ENCODE measurements around the gene RCOR1.

The RCOR1 gene

DNA sequence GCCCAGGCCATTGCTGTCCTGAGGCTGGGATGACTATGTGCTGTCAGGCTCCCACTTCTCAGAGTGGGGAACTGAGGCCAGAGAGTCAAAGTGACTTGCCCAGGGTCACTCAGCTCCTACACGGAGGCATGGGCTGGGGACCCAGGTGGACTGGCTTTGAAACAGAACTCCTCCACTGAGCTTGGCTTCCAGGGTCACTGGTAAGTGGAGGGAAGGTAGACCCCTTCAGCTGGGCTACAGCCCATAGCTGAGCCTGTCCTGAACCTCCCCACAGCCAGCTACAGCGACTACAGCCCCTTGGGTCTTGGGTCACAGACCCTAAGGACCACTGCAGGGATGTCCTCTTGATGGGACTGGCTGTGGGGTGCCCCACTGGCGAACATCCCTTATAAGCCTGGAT, 144.5 kb downstream of the RCOR1 start:
- DNase-seq (ENCODE audit: low spot score), result no peak
- ChIA-PET CTCF (no interaction called here), POLR2A (ENCODE audit: low non-redundant PET) (no interaction called here)
- TF ChIP-seq, protein P1, sequence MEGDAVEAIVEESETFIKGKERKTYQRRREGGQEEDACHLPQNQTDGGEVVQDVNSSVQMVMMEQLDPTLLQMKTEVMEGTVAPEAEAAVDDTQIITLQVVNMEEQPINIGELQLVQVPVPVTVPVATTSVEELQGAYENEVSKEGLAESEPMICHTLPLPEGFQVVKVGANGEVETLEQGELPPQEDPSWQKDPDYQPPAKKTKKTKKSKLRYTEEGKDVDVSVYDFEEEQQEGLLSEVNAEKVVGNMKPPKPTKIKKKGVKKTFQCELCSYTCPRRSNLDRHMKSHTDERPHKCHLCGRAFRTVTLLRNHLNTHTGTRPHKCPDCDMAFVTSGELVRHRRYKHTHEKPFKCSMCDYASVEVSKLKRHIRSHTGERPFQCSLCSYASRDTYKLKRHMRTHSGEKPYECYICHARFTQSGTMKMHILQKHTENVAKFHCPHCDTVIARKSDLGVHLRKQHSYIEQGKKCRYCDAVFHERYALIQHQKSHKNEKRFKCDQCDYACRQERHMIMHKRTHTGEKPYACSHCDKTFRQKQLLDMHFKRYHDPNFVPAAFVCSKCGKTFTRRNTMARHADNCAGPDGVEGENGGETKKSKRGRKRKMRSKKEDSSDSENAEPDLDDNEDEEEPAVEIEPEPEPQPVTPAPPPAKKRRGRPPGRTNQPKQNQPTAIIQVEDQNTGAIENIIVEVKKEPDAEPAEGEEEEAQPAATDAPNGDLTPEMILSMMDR (conservative IDR thresholded peaks at IDR 0.05; ENCODE audit: low read depth), result no peak
- H3K27ac ChIP-seq, result no peak overlapping the region

GRCh38 chr14:102737402-102738372, 145.2 kb downstream of the RCOR1 start:
- peak overlapping the region; percentile 13 for H3K27ac ChIP-seq
- TF ChIP-seq, protein P1 (conservative IDR thresholded peaks at IDR 0.05; ENCODE audit: low read depth), result no peak
- ChIA-PET POLR2A (ENCODE audit: low non-redundant PET) (no interaction called here), CTCF (no interaction called here)
- DNase-seq (ENCODE audit: low spot score), result no peak

DNA sequence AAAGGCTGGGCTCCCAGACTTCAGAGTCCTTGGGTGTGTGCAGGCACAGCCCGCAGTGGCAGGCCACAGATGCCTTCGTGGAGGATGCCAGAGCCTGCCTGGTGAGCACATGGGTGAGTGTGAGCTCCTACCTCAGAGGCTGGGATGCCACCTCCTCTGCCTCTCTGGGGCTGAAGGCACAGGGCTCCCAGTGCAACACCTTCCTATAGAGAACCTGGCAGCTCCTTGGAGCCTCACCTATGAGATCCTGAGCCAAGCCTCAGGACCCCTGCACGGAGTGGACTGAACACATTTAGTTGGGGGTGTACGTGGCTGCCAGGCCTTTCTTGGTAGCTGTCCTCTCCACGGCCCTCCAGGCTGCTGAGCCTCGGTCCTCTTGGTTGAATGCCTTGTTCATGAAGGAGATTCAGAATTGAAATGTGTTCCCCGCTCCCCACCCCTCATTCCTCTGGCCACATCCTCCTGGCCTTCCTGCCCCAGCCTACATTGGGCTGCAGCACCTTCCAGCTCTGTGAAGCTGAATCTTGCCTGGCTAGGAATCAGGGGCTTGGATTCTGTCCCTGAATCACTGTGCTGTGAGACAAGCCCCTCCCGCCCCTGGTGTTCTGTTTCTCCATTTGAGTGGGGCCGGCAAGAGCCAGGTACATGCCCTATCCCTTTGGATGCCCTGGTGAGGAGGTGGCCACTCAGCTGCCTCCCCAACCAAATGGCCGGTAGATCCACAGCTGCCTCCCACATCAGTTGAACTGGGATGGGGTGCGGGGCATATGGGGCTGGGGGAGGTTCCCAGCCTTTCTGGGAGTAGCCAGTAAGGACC, 146.1 kb downstream of the RCOR1 start:
- ChIA-PET CTCF (interaction anchor here (0.6 kb wide), 1 partner anchor 368 kb away, joined by 5 read pairs; no protein-coding TSS in a partner anchor), POLR2A (ENCODE audit: low non-redundant PET) (no interaction called here)
- peak overlapping the region; percentile 13 for H3K27ac ChIP-seq
- DNase-seq (ENCODE audit: low spot score), result no peak
- TF ChIP-seq, protein P1 (conservative IDR thresholded peaks at IDR 0.05; ENCODE audit: low read depth), result no peak

DNA sequence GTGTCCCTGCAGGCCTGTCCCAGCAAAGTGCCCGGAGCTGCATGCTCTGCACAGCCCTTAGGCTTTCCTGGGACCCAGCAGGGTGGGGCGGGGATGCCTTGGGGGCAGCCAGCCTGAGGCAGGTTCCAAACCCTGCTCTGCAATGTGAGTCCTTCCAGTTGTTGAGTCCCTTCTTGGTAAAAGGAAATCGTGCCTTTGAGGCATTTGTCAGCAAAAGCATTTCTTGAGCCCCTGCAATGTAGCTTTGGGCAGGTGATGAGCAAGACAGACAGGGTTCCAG, 146.7 kb downstream of the RCOR1 start:
- peak overlapping the region; percentile 13 for H3K27ac ChIP-seq
- CTCF ChIA-PET, result interaction anchor here (0.6 kb wide), 1 partner anchor 367 kb away, joined by 5 read pairs; no protein-coding TSS in a partner anchor

DNA sequence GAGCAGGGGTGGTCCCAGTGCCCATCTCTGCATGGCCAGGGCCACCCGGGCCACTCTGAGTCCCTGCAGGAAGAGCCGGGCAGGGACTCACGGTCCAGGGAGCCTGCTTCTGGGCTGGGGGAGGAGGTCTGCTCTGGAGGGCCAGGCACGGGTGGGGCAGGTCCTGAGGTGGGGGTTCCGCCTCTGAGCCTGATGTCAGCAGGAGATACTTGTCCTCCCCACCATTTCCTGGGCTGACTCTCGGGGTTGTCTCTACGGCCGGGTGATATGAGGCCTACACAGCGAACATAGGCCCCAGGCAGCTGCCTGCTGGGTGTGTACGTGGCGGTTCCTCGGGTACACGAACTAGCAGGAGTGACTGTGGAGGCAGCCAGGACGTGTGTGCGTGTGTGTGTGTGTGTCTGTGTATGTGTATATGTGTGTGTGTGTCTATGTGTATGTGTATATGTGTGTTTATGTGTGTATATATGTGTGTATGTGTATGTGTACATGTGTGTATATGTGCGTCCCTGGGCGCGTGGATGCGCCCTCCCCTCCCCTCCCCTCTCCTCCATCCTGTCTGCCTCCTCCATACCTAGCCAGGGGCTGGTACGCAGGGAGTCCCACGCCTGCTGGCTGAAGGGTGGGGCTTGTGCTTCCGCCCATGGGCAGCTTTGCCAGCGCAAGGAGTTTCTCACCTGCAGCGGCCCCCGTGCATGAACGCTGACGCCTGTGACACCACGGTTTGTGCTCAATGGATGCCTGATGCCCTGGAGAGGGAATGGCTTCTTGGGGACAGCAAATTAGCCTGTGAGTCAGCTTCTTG, 154.4 kb downstream of the RCOR1 start:
- ChIA-PET CTCF (no interaction called here), POLR2A (ENCODE audit: low non-redundant PET) (no interaction called here)
- no peak for DNase-seq (ENCODE audit: low spot score)
- TF ChIP-seq, protein P1 (conservative IDR thresholded peaks at IDR 0.05; ENCODE audit: low read depth), result no peak
- H3K27ac ChIP-seq, result no peak overlapping the region

More for the DNA sequence above, 146.7 kb downstream of the RCOR1 start:
- DNase-seq (ENCODE audit: low spot score), result no peak
- POLR2A ChIA-PET (ENCODE audit: low non-redundant PET), result no interaction called here
- TF ChIP-seq, protein P1 (conservative IDR thresholded peaks at IDR 0.05; ENCODE audit: low read depth), result no peak

- TF ChIP-seq, protein P1 (conservative IDR thresholded peaks at IDR 0.05; ENCODE audit: low read depth), result no peak
- ChIA-PET POLR2A (ENCODE audit: low non-redundant PET) (no interaction called here), CTCF (no interaction called here)
- no peak overlapping the region for H3K27ac ChIP-seq
- DNase-seq (ENCODE audit: low spot score), result no peak
Measured at GRCh38 chr14:102748806-102749205, 156.4 kb downstream of the RCOR1 start.
